Chondrocyte (in vitro differentiated cells): ENCODE measurements around the gene EXOC3L2. TPM values are rescaled to one million over a fixed set of nuclear protein-coding genes. Genes with fewer than 3 reads are reported as not detected.

Experiments
- DNase-seq: peaks from one replicate; pipeline ENCODE4 v3.0.0; 2021; ENCODE audit warnings: mixed read lengths, low spot score
- H3K27ac Mint-ChIP-seq: one replicate; pipeline ENCODE4 v1.8.0; 2021; ENCODE audit warnings: mild to moderate bottlenecking, moderate library complexity, mixed read lengths; ENCODE audit not compliant: unreplicated experiment
- H3K27me3 Mint-ChIP-seq: 2 replicates; pipeline ENCODE4 v1.8.0; 2021; ENCODE audit warnings: low read depth, mixed read lengths
- H3K36me3 Mint-ChIP-seq: 2 replicates; pipeline ENCODE4 v1.8.0; 2021; ENCODE audit warnings: low read depth, mixed read lengths
- H3K4me1 Mint-ChIP-seq: 2 replicates; pipeline ENCODE4 v1.8.0; 2021; ENCODE audit warnings: low read depth, mild to moderate bottlenecking, mixed read lengths
- H3K4me3 Mint-ChIP-seq: one replicate; pipeline ENCODE4 v1.8.0; 2021; ENCODE audit warnings: mild to moderate bottlenecking, moderate library complexity, mixed read lengths; ENCODE audit not compliant: unreplicated experiment
- H3K9me3 Mint-ChIP-seq: 2 replicates; pipeline ENCODE4 v1.8.0; 2021; ENCODE audit warnings: low read depth, mixed read lengths
- total RNA-seq: library from RNA; stranded (reverse); gene quantifications from 3 replicates; pipeline ENCODE4 v1.2.1, GENCODE V29; 2021
- TF ChIP-seq, protein P1 (sequence below): fragments of 200-600 bp; sonication (generic); IDR thresholded peaks from 2 replicates; pipeline ENCODE4 v1.5.0; 2021; ENCODE audit warnings: antibody characterized with exemption, mild to moderate bottlenecking, moderate library complexity

Gene EXOC3L2
- total RNA-seq, 1 donor from 2014 or later = 0.37 TPM

DNA sequence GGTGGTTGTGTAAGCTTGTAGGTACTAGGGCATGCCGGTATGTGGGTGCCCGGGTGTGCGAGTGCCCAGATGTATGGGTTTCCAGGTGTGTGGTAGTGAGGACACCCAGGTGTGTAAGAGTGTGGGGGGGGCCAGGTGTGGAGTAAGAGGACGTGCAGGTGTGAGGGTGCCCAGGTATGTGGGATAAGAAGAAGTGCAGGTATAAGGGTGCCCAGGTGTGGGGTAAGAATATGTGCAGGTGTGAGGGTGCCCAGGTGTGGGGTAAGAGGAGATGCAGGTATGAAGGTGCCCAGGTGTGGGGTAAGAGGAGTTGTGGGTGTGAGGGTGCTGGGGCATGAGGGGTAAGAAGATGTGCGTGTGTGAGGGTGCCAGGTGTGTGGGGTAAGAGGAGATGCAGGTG is 20.2 kb upstream of the EXOC3L2 start:
- Mint-ChIP-seq H3K27me3 (no peaks in the 10 kb centered on the region), H3K36me3 (peaks cover 17% of the 10 kb centered on the region), H3K4me1 (no peaks in the 10 kb centered on the region), H3K27ac (no peak overlapping the region), H3K9me3 (no peaks in the 10 kb centered on the region), H3K4me3 (no peak overlapping the region)
- TF ChIP-seq, protein P1, sequence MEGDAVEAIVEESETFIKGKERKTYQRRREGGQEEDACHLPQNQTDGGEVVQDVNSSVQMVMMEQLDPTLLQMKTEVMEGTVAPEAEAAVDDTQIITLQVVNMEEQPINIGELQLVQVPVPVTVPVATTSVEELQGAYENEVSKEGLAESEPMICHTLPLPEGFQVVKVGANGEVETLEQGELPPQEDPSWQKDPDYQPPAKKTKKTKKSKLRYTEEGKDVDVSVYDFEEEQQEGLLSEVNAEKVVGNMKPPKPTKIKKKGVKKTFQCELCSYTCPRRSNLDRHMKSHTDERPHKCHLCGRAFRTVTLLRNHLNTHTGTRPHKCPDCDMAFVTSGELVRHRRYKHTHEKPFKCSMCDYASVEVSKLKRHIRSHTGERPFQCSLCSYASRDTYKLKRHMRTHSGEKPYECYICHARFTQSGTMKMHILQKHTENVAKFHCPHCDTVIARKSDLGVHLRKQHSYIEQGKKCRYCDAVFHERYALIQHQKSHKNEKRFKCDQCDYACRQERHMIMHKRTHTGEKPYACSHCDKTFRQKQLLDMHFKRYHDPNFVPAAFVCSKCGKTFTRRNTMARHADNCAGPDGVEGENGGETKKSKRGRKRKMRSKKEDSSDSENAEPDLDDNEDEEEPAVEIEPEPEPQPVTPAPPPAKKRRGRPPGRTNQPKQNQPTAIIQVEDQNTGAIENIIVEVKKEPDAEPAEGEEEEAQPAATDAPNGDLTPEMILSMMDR = no peak
- DNase-seq = no peak

DNA sequence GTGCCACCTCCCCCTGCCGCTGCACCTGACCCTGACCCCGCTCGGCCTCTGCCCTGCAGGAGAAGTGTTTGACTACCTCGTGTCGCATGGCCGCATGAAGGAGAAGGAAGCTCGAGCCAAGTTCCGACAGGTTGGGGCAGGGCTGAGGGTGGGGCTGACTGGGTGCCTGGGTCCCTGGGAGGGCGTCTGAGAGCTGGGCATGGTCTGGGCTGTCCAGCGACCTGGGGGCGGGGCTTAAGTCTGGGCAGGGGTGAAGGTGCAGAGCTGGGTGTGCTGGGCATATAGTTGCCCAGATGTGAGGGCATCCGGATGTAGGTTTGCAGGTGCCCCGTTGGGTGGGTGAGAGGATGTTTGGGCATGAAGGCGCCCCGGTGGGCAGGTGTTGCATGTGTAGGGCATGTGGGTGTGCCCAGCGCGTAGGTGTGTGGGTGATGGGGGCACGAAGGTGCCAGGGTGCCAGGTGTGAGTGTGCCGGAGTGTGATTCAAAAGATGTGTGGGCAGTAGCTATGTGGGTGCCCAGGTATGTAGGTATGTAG is 19.6 kb upstream of the EXOC3L2 start:
- Mint-ChIP-seq H3K9me3 (no peaks in the 10 kb centered on the region), H3K4me1 (no peaks in the 10 kb centered on the region), H3K27me3 (no peaks in the 10 kb centered on the region), H3K36me3 (peaks cover 15% of the 10 kb centered on the region), H3K27ac (no peak overlapping the region), H3K4me3 (no peak overlapping the region)
- DNase-seq = no peak
- TF ChIP-seq, protein P1 = no peak

DNA sequence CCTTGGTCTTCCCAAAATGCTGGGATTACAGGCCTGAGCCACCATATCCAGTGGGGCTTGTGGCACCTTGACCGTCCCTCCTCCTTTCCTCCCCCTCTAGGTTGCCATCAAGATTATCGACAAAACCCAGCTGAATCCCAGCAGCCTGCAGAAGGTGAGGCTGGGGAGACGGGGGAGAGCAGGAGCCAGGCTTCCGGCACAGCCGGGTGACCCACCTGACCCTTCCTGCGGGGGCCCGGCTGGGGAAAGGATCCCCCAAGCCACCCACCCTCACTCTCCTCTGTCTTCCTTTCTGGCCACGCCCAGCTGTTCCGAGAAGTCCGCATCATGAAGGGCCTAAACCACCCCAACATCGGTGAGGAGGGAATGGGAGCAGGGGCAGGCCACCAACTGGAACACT is 17.8 kb upstream of the EXOC3L2 start:
- H3K9me3 Mint-ChIP-seq = no peaks in the 10 kb centered on the region
- H3K36me3 Mint-ChIP-seq = peaks cover 13% of the 10 kb centered on the region
- DNase-seq = no peak
- H3K4me1 Mint-ChIP-seq = no peaks in the 10 kb centered on the region
- TF ChIP-seq, protein P1 = no peak
- H3K27me3 Mint-ChIP-seq = no peaks in the 10 kb centered on the region
- no peak overlapping the region for H3K27ac Mint-ChIP-seq
- no peak overlapping the region for H3K4me3 Mint-ChIP-seq

DNA sequence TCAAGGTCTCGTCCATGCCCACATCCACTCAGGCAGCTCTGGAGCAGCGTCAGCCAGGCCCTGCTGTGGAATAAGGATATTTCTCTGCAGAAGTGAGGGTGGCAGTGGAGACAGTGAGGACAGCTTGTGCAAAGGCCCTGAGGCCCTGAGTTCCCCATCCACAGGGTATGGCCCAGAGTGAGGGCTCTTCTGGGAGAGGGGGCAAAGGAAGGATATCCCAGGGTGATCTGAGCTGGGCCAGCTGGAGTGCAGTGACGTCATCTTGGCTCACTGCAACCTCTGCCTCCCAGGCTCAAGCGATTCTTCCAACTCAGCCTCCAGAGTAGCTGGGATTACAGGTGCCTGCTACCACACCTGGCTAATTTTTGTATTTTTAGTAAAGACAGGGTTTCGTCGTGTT is 17.4 kb upstream of the EXOC3L2 start:
- Mint-ChIP-seq H3K27me3 (no peaks in the 10 kb centered on the region), H3K4me1 (no peaks in the 10 kb centered on the region), H3K27ac (no peak overlapping the region), H3K36me3 (peaks cover 13% of the 10 kb centered on the region), H3K9me3 (no peaks in the 10 kb centered on the region), H3K4me3 (no peak overlapping the region)
- TF ChIP-seq, protein P1 = no peak
- no peak for DNase-seq

DNA sequence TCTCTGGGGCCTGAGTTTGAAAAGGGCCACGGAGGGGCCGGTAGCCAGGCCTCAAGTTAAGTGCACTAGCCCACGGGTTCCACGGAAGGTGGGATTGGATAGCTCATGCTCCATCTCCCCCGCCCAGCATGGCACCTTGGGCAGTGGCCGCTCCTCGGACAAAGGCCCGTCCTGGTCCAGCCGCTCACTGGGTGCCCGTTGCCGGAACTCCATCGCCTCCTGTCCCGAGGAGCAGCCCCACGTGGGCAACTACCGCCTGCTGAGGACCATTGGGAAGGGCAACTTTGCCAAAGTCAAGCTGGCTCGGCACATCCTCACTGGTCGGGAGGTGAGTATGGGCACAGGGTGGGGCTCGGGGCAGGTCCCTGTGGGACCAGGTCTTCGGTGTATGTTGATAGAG is 13.7 kb upstream of the EXOC3L2 start:
- TF ChIP-seq, protein P1 = no peak
- H3K4me1 Mint-ChIP-seq = peaks cover 16% of the 10 kb centered on the region
- H3K4me3 Mint-ChIP-seq = no peak overlapping the region
- no peak overlapping the region for H3K27ac Mint-ChIP-seq
- no peaks in the 10 kb centered on the region for H3K27me3 Mint-ChIP-seq
- H3K36me3 Mint-ChIP-seq = peaks cover 3% of the 10 kb centered on the region
- DNase-seq = no peak
- H3K9me3 Mint-ChIP-seq = no peaks in the 10 kb centered on the region
